ENCODE data around the gene C19orf85.

DNA sequence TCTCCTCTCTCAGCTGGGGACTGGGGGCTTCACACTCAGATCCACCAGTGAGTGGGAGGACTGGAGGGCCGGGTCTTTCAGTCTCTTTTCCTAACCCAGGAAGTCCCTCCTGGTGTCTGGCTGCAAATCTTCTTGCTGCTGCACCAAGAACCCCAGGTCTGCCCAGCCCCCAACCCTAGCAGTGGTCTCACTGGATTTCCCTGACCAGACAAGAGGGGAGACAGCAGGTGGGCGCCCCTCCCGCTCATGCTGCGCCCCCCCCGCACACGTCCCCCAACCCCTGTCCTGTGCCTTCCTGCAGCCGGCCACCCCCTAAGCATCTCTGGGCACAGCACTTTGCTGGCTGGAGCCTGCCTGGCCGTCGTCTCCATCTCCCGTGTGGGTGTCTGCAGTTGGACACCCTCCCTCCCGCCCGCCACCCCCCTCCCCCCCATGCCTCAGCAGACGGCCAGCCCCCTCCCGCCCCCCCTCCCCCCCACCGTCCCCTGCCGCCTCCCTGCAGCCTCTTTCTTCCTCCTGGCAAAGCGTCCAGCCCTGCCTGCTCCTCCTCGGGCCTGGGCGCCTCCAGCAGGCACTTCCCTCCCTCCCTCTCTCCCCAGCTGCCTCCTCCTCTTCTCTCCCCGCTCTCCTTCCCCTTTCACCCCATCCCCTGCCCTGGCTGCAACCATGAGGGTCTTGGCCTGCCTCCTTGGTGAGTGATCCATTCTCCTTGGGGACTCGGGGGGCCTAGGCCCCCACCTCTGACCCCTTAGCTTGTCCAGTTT is 23.6 kb upstream of the C19orf85 start, which contains the start of gene SSC5D:
- TF ChIP-seq, protein P1, sequence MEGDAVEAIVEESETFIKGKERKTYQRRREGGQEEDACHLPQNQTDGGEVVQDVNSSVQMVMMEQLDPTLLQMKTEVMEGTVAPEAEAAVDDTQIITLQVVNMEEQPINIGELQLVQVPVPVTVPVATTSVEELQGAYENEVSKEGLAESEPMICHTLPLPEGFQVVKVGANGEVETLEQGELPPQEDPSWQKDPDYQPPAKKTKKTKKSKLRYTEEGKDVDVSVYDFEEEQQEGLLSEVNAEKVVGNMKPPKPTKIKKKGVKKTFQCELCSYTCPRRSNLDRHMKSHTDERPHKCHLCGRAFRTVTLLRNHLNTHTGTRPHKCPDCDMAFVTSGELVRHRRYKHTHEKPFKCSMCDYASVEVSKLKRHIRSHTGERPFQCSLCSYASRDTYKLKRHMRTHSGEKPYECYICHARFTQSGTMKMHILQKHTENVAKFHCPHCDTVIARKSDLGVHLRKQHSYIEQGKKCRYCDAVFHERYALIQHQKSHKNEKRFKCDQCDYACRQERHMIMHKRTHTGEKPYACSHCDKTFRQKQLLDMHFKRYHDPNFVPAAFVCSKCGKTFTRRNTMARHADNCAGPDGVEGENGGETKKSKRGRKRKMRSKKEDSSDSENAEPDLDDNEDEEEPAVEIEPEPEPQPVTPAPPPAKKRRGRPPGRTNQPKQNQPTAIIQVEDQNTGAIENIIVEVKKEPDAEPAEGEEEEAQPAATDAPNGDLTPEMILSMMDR (IDR thresholded peaks at IDR 0.05): no peak
- TF ChIP-seq POLR2AphosphoS5 (IDR thresholded peaks at IDR 0.05; ENCODE audit: insufficient read depth in 1 of 2, low read depth in 1 of 2): no peak
